Ishikawa (cell line): ENCODE data around the gene TIMP3.

Experiments
- CEBPB ChIP-seq: IDR thresholded peaks from 2 replicates; pipeline ENCODE4 v1.6.1; 2012
- CREB1 ChIP-seq: IDR thresholded peaks from 2 replicates; pipeline ENCODE4 v1.6.1; 2012; ENCODE audit warnings: low read depth
- EGR1 ChIP-seq: IDR thresholded peaks from 2 replicates; pipeline ENCODE4 v1.6.1; 2012
- EP300 ChIP-seq: IDR thresholded peaks from 2 replicates; pipeline ENCODE4 v1.6.1; 2012; ENCODE audit warnings: borderline replicate concordance
- FOXM1 ChIP-seq: IDR thresholded peaks from 2 replicates; pipeline ENCODE4 v1.6.1; 2012; ENCODE audit warnings: low read depth, borderline replicate concordance
- NFIC ChIP-seq: IDR thresholded peaks from 2 replicates; pipeline ENCODE4 v1.6.1; 2012
- RAD21 ChIP-seq: IDR thresholded peaks from 2 replicates; pipeline ENCODE4 v1.6.1; 2012; ENCODE audit warnings: low read depth
- TAF1 ChIP-seq: IDR thresholded peaks from 2 replicates; pipeline ENCODE4 v1.6.1; 2012; ENCODE audit warnings: low read depth, mild to moderate bottlenecking
- TCF12 ChIP-seq: IDR thresholded peaks from 2 replicates; pipeline ENCODE4 v1.6.1; 2012; ENCODE audit warnings: low read depth
- TEAD4 ChIP-seq: IDR thresholded peaks from 2 replicates; pipeline ENCODE4 v1.6.1; 2012
- YY1 ChIP-seq: IDR thresholded peaks from 2 replicates; pipeline ENCODE4 v1.6.1; 2012; ENCODE audit warnings: low read depth
- ZBTB7A ChIP-seq: IDR thresholded peaks from 2 replicates; pipeline ENCODE4 v1.6.1; 2012; ENCODE audit warnings: low read depth
- TF ChIP-seq, protein P1 (sequence below): IDR thresholded peaks from 2 replicates; pipeline ENCODE4 v1.6.1; 2012
- TF ChIP-seq, protein P2 (sequence below): IDR thresholded peaks from 2 replicates; pipeline ENCODE4 v1.6.1; 2012
- TF ChIP-seq, protein P3 (sequence below): IDR thresholded peaks from 2 replicates; pipeline ENCODE4 v1.6.1; 2012; ENCODE audit warnings: low read depth, mild to moderate bottlenecking

Gene TIMP3

DNA sequence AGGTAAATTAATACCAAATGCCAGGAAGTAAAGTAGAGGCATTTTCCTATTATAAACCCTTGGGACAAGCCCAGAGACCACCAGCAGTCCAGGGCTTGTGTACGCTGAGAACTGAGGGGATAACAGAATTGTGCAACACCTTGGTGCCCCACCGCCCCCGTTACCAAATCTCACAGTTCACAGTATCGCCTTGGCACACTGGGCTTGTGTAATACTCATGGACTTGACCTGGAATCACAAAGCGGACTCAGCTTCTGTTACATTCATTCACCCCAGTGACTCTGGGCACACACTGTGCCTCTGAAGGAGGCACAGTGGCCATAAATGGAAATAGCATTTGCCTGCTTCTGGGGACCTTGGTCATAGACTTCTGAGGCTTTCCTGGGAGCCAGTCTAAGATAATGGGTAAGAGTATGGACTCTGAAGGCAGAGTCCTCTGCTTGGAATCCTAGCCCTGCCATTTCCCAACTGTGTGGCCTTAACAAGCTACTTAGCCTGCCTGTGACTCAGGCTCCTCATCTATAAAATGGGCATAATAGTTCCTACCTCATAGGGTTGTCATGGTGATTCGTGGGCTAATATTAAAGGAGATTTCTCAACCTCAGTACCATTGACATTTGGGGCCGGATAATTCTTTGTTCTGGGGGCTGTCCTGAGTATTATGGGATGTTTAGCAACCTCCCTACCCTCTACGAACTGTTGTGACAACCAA is 53.7 kb downstream of the TIMP3 start:
- TF ChIP-seq, protein P1, sequence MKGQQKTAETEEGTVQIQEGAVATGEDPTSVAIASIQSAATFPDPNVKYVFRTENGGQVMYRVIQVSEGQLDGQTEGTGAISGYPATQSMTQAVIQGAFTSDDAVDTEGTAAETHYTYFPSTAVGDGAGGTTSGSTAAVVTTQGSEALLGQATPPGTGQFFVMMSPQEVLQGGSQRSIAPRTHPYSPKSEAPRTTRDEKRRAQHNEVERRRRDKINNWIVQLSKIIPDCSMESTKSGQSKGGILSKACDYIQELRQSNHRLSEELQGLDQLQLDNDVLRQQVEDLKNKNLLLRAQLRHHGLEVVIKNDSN = no peak
- TF ChIP-seq RAD21 = no peak
- TF ChIP-seq TCF12 = no peak
- TF ChIP-seq, protein P2, sequence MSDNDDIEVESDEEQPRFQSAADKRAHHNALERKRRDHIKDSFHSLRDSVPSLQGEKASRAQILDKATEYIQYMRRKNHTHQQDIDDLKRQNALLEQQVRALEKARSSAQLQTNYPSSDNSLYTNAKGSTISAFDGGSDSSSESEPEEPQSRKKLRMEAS = no peak
- TF ChIP-seq YY1 = no peak
- TF ChIP-seq TAF1 = no peak
- TF ChIP-seq CREB1 = no peak
- TF ChIP-seq FOXM1 = no peak
- no peak for TF ChIP-seq TEAD4
- TF ChIP-seq EGR1 = no peak
- TF ChIP-seq NFIC = no peak
- TF ChIP-seq, protein P3, sequence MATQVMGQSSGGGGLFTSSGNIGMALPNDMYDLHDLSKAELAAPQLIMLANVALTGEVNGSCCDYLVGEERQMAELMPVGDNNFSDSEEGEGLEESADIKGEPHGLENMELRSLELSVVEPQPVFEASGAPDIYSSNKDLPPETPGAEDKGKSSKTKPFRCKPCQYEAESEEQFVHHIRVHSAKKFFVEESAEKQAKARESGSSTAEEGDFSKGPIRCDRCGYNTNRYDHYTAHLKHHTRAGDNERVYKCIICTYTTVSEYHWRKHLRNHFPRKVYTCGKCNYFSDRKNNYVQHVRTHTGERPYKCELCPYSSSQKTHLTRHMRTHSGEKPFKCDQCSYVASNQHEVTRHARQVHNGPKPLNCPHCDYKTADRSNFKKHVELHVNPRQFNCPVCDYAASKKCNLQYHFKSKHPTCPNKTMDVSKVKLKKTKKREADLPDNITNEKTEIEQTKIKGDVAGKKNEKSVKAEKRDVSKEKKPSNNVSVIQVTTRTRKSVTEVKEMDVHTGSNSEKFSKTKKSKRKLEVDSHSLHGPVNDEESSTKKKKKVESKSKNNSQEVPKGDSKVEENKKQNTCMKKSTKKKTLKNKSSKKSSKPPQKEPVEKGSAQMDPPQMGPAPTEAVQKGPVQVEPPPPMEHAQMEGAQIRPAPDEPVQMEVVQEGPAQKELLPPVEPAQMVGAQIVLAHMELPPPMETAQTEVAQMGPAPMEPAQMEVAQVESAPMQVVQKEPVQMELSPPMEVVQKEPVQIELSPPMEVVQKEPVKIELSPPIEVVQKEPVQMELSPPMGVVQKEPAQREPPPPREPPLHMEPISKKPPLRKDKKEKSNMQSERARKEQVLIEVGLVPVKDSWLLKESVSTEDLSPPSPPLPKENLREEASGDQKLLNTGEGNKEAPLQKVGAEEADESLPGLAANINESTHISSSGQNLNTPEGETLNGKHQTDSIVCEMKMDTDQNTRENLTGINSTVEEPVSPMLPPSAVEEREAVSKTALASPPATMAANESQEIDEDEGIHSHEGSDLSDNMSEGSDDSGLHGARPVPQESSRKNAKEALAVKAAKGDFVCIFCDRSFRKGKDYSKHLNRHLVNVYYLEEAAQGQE = no peak
- TF ChIP-seq CEBPB = no peak
- no peak for TF ChIP-seq ZBTB7A
- TF ChIP-seq EP300 = no peak

DNA sequence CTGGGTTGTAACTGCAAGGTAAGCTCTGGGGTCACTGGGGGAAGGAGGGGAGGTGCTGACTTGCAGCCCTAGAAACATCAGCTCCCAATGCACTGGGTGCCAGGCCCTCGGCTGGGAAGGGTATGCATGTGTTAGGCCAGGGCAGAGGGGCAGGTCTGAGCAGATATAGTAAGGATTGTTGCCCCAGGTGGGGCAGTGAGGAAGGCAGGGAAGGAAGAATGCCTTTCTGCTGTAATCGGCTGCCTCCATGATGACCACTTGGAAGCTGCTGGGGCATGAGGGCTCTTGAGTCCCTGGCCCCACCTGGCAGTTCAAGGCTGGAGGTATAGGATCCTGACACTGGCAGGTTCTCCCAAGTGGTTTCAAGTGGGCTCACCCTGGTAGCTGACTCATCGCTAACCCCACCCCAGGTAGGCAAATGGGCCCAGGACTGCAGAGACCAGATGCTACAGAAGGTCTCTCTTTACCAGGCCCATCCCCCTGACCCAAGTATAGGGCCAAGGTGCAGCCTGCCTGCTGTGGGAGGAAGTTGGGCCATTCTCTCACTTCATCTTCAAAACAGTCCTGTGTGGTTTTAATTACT is 56.7 kb downstream of the TIMP3 start:
- TF ChIP-seq ZBTB7A (no peak), NFIC (no peak), EP300 (no peak), CEBPB (no peak)
- TF ChIP-seq, protein P2 = no peak

DNA sequence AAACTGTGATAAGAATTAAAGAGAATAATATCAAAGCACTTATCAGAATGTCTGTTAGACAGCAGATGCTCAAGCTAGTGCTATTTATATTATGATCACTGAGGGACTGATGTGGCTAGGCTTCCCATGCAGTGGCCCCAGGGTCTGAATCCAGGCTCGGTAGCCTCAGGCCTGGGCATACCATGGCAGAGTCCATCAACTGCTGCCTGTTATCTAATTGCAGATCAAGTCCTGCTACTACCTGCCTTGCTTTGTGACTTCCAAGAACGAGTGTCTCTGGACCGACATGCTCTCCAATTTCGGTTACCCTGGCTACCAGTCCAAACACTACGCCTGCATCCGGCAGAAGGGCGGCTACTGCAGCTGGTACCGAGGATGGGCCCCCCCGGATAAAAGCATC is 57.5 kb downstream of the TIMP3 start:
- TF ChIP-seq EP300 = no peak
- TF ChIP-seq EGR1 = no peak
- no peak for TF ChIP-seq TEAD4
- no peak for TF ChIP-seq NFIC
- no peak for TF ChIP-seq CEBPB
- TF ChIP-seq TCF12 = no peak
- TF ChIP-seq, protein P3 = no peak
- TF ChIP-seq, protein P2 = no peak
- no peak for TF ChIP-seq CREB1
- no peak for TF ChIP-seq TAF1
- TF ChIP-seq RAD21 = no peak
- TF ChIP-seq FOXM1 = no peak
- no peak for TF ChIP-seq ZBTB7A
- TF ChIP-seq, protein P1 = no peak
- TF ChIP-seq YY1 = no peak

DNA sequence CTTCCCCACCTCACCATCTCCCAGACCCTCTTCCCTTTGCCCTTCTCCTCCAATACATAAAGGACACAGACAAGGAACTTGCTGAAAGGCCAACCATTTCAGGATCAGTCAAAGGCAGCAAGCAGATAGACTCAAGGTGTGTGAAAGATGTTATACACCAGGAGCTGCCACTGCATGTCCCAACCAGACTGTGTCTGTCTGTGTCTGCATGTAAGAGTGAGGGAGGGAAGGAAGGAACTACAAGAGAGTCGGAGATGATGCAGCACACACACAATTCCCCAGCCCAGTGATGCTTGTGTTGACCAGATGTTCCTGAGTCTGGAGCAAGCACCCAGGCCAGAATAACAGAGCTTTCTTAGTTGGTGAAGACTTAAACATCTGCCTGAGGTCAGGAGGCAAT is 58.2 kb downstream of the TIMP3 start:
- TF ChIP-seq YY1 = no peak
- no peak for TF ChIP-seq TCF12
- TF ChIP-seq CEBPB = no peak
- TF ChIP-seq, protein P1 = no peak
- no peak for TF ChIP-seq FOXM1
- no peak for TF ChIP-seq ZBTB7A
- no peak for TF ChIP-seq CREB1
- TF ChIP-seq RAD21 = no peak
- TF ChIP-seq TEAD4 = no peak
- no peak for TF ChIP-seq EP300
- TF ChIP-seq, protein P2 = no peak
- TF ChIP-seq EGR1 = no peak
- TF ChIP-seq, protein P3 = no peak
- no peak for TF ChIP-seq TAF1
- TF ChIP-seq NFIC = no peak
